Psoas muscle (tissue), 8 donors: ENCODE results near the gene EML4. TPM values are rescaled to one million over a fixed set of nuclear protein-coding genes. Genes with fewer than 3 reads are reported as not detected.

Experiments
- ATAC-seq, 4 donors: fragments of 200-7000 bp; cut with Tn5 transposase; one replicate each; pipeline ENCODE4 v1.9.1; 2020; ENCODE audit warnings: moderate library complexity in 3 of 4, mild to moderate bottlenecking in 2 of 4
- DNase-seq, 2 donors: peaks; one replicate each; pipeline ENCODE4 v3.0.0-alpha.2; 2020
- H3K27ac ChIP-seq: fragments of 200-600 bp; one replicate; pipeline ENCODE4 v1.8.0; 2022
- H3K27me3 ChIP-seq, 3 donors: fragments of 200-600 bp in 1 of 3; one replicate each; pipeline versions ENCODE4 v1.6.1 to v1.8.0; 2013 to 2022; ENCODE audit warnings: low read length in 2 of 3, mild to moderate bottlenecking in 2 of 3, moderate library complexity in 1 of 3; ENCODE audit not compliant: insufficient read depth in 3 of 3
- H3K36me3 ChIP-seq, 2 donors: fragments of 200-600 bp in 1 of 2; one replicate each; pipeline versions ENCODE4 v1.6.1 to v1.8.0; 2013 to 2022; ENCODE audit warnings: low read depth in 1 of 2, mild to moderate bottlenecking in 1 of 2, moderate library complexity in 1 of 2; ENCODE audit not compliant: insufficient read depth in 1 of 2
- H3K4me1 ChIP-seq: fragments of 200-600 bp; one replicate; pipeline ENCODE4 v1.8.0; 2022
- H3K4me3 ChIP-seq: fragments of 200-600 bp; one replicate; pipeline ENCODE4 v1.8.0; 2022; ENCODE audit warnings: mild to moderate bottlenecking
- H3K9me3 ChIP-seq: fragments of 200-600 bp; one replicate; pipeline ENCODE4 v1.8.0; 2022
- CTCF ChIP-seq: fragments of 200-600 bp; IDR thresholded peaks from one replicate; pipeline ENCODE4 v1.8.0; 2022; ENCODE audit warnings: antibody characterized with exemption
- WGBS, 3 donors: extraction: QIAGEN DNeasy Blood & Tissue Kit; methylation state at CpG; one replicate each; pipeline versions ENCODE4 v1.1.6 to v1.1.7; 2013; 5-methylcytosine and 5-hydroxymethylcytosine counted together
- intact Hi-C, 2 donors: fragments of 100-400 bp; cut with DNase I; formaldehyde crosslinking; loops; one replicate each; pipeline versions ENCODE4 v1.11.0 to v1.14.2; 2022
- polyA plus RNA-seq, 3 donors: library from polyadenylated mRNA; stranded (reverse); fragments of 200-250 nt; gene quantifications; one replicate each; pipeline ENCODE4 v1.2.3, GENCODE V29; 2013
- total RNA-seq, 4 donors: library from RNA; stranded (reverse); fragmentation: NEBNext Ultra II Directional in 2 of 4; extraction: Animal tissue kit (Norgen Biotek cat#: 25700) in 2 of 4; gene quantifications; one replicate each; pipeline versions ENCODE4 v1.2.1 to v1.2.4, GENCODE V29; 2021 to 2023
- donor health status: healthy with polysubstance abuse.
- donor health status: DM: no; HTN: no; CAD: no; lungs with moderate emphysema.
- donor health status: Bipolar disorder and iron deficiency.
- donor health status: healthy.
- donor health status: DM: yes; HTN: yes; CAD: no.
- donor health status: DM: no; HTN: no; CAD: no.
- donor health status: DM: no; HTN: no; CAD: no.
- donor health status: DM: yes; HTN: yes; CAD: no.

EML4 gene
- total and polyA plus RNA-seq, 7 donors, result 2.7 to 8.9 (median 5.0) TPM

GRCh38 chr2:42189235-42189566, 20.0 kb downstream of the EML4 start:
- no peaks in the 10 kb centered on the region for H3K9me3 ChIP-seq
- no peaks in the 10 kb centered on the region for H3K4me1 ChIP-seq
- no peak overlapping the region for H3K27ac ChIP-seq
- no peaks in the 10 kb centered on the region for H3K36me3 ChIP-seq
- H3K4me3 ChIP-seq, result no peak overlapping the region
- intact Hi-C loops, result no loop called here
- no peak for DNase-seq
- H3K27me3 ChIP-seq, result no peaks in the 10 kb centered on the region
- no peak for TF ChIP-seq CTCF
- 97 to 100% (median 100%) methylated on average over 2 of the region's 2 CpGs for WGBS, 3 donors
- ATAC-seq, result no peak

- no peak for ATAC-seq
- Histone ChIP-seq H3K27me3 (no peaks in the 10 kb centered on the region), H3K36me3 (no peaks in the 10 kb centered on the region), H3K27ac (no peak overlapping the region), H3K9me3 (no peaks in the 10 kb centered on the region), H3K4me1 (no peaks in the 10 kb centered on the region), H3K4me3 (no peak overlapping the region)
- no peak for TF ChIP-seq CTCF
- 87 to 92% (median 87%) methylated on average over 2 of the region's 2 CpGs for WGBS, 3 donors
- intact Hi-C loops, result no loop called here
- DNase-seq, result no peak
Measured at GRCh38 chr2:42190191-42190590, 21.0 kb downstream of the EML4 start.

- WGBS, 3 donors, result 81 to 88% (median 87%) methylated on average over 10 of the region's 10 CpGs
- DNase-seq (no peak), ATAC-seq (no peak)
- H3K9me3 ChIP-seq, result no peaks in the 10 kb centered on the region
- no peaks in the 10 kb centered on the region for H3K36me3 ChIP-seq
- no peak overlapping the region for H3K27ac ChIP-seq
- H3K27me3 ChIP-seq, result no peaks in the 10 kb centered on the region
- no peak for TF ChIP-seq CTCF
- no peak overlapping the region for H3K4me3 ChIP-seq
- intact Hi-C loops, result no loop called here
- H3K4me1 ChIP-seq, result no peaks in the 10 kb centered on the region
Measured at GRCh38 chr2:42191285-42192009, 22.3 kb downstream of the EML4 start.

GRCh38 chr2:42192010-42192373, 22.8 kb downstream of the EML4 start:
- no peak overlapping the region for H3K27ac ChIP-seq
- intact Hi-C loops, result no loop called here

More at GRCh38 chr2:42192010-42192373, 22.8 kb downstream of the EML4 start:
- ATAC-seq (no peak), DNase-seq (no peak)
- no peaks in the 10 kb centered on the region for H3K4me1 ChIP-seq
- H3K27me3 ChIP-seq, result no peaks in the 10 kb centered on the region
- no peak overlapping the region for H3K4me3 ChIP-seq
- no peaks in the 10 kb centered on the region for H3K36me3 ChIP-seq
- no peaks in the 10 kb centered on the region for H3K9me3 ChIP-seq
- no peak for TF ChIP-seq CTCF
- WGBS, 3 donors, result 81 to 93% (median 82%) methylated on average over 5 of the region's 5 CpGs
